HepG2 (cell line): ENCODE results near the gene DPEP3. TPM values are rescaled to one million over a fixed set of nuclear protein-coding genes. Genes with fewer than 3 reads are reported as not detected.

Experiments used
- CENPX ChIP-seq: sonication (generic); formaldehyde crosslinking; IDR thresholded peaks from 2 replicates; pipeline ENCODE4 v1.9.0; 2021; ENCODE audit warnings: mild to moderate bottlenecking, missing genetic modification reagents, moderate library complexity
- CHCHD3 ChIP-seq: sonication (generic); formaldehyde crosslinking; IDR thresholded peaks from 2 replicates; pipeline ENCODE4 v1.8.0; 2022; ENCODE audit warnings: mild to moderate bottlenecking, missing genetic modification reagents, moderate library complexity
- GATAD2A ChIP-seq: IDR thresholded peaks from 2 replicates; pipeline ENCODE4 v1.6.1; 2016
- HBP1 ChIP-seq: IDR thresholded peaks from 2 replicates; pipeline ENCODE4 v1.6.1; 2016; ENCODE audit warnings: low read depth, control low read depth
- HNRNPH1 ChIP-seq: fragments of 200-400 bp; formaldehyde crosslinking; optimal IDR thresholded peaks from 2 replicates; pipeline ENCODE3; 2017; ENCODE audit warnings: mild to moderate bottlenecking, low read depth, low read length
- HNRNPUL1 ChIP-seq: fragments of 200-400 bp; formaldehyde crosslinking; IDR thresholded peaks from 2 replicates; pipeline ENCODE4 v1.6.1; 2017; ENCODE audit warnings: low read depth, mild to moderate bottlenecking, low read length, moderate library complexity
- MAZ ChIP-seq, 2 experiments: sonication (generic) in 1 of 2; formaldehyde crosslinking in 1 of 2; IDR thresholded peaks; 2 replicates each; pipeline versions ENCODE4 v1.5.0 to v1.6.1; 2012 to 2020; ENCODE audit warnings: low read depth in 2 of 2, mild to moderate bottlenecking in 2 of 2, borderline replicate concordance in 1 of 2, improper control_type of control experiment in 1 of 2, low read length in 1 of 2, missing genetic modification reagents in 1 of 2, moderate library complexity in 1 of 2
- MIER2 ChIP-seq: IDR thresholded peaks from 2 replicates; pipeline ENCODE4 v1.6.1; 2016; ENCODE audit warnings: missing biosample characterization, missing genetic modification reagents
- MTERF4 ChIP-seq: sonication (generic); formaldehyde crosslinking; IDR thresholded peaks from 2 replicates; pipeline ENCODE4 v1.8.0; 2023; ENCODE audit warnings: mild to moderate bottlenecking, missing genetic modification reagents
- PRMT3 ChIP-seq: sonication (generic); formaldehyde crosslinking; IDR thresholded peaks from 2 replicates; pipeline ENCODE4 v1.8.1; 2022; ENCODE audit warnings: low read depth, mild to moderate bottlenecking, moderate library complexity, missing genetic modification reagents, borderline replicate concordance
- RAD21 ChIP-seq: fragments of 450-650 bp; formaldehyde crosslinking; IDR thresholded peaks from 2 replicates; pipeline ENCODE4 v1.5.0; 2020; ENCODE audit warnings: mild to moderate bottlenecking
- RELA ChIP-seq: sonication (generic); formaldehyde crosslinking; IDR thresholded peaks from 2 replicates; pipeline ENCODE4 v1.4.0; 2020; ENCODE audit warnings: missing genetic modification reagents
- SOX13 ChIP-seq, 3 experiments: fragments of 450-650 bp in 1 of 3; sonication (generic) in 1 of 3; formaldehyde crosslinking in 1 of 3; IDR thresholded peaks in 2 of 3; conservative IDR thresholded peaks in 1 of 3; 2 replicates each; pipeline versions ENCODE4 v1.5.0 to v1.6.1; 2016 to 2020; ENCODE audit warnings: antibody characterized with exemption in 1 of 3, mild to moderate bottlenecking in 1 of 3, missing compliant biosample characterization in 1 of 3, missing genetic modification reagents in 1 of 3, moderate library complexity in 1 of 3
- TIGD3 ChIP-seq: sonication (generic); formaldehyde crosslinking; IDR thresholded peaks from 2 replicates; pipeline ENCODE4 v1.5.1; 2020; ENCODE audit warnings: mild to moderate bottlenecking, missing genetic modification reagents, borderline replicate concordance
- ZBTB2 ChIP-seq: sonication (generic); formaldehyde crosslinking; IDR thresholded peaks from 2 replicates; pipeline ENCODE4 v1.8.0; 2022; ENCODE audit warnings: low read depth, missing genetic modification reagents
- ZNF12 ChIP-seq: sonication (generic); formaldehyde crosslinking; IDR thresholded peaks from 2 replicates; pipeline ENCODE4 v1.5.0; 2020; ENCODE audit warnings: missing genetic modification reagents
- ZNF234 ChIP-seq: sonication (generic); formaldehyde crosslinking; conservative IDR thresholded peaks from 2 replicates; pipeline ENCODE4 v1.5.1; 2020; ENCODE audit warnings: mild to moderate bottlenecking, missing genetic modification reagents
- ZNF263 ChIP-seq: sonication (generic); formaldehyde crosslinking; IDR thresholded peaks from 2 replicates; pipeline ENCODE4 v1.4.0; 2020; ENCODE audit warnings: missing genetic modification reagents
- ZNF740 ChIP-seq: sonication (generic); formaldehyde crosslinking; IDR thresholded peaks from 2 replicates; pipeline ENCODE4 v1.4.0; 2020; ENCODE audit warnings: missing genetic modification reagents
- polyA plus RNA-seq, 8 experiments: library from polyadenylated mRNA; depleted of rRNA in 3 of 8; stranded (reverse) in 7 of 8; unstranded in 1 of 8; fragments of >200 nt; fragmentation: Illumina TruSeq in 4 of 8; extraction: Trizol in 4 of 8; gene quantifications; 2 replicates each; pipeline versions ENCODE4 v1.2.1 to v1.2.3, GENCODE V29; 2011 to 2016; ENCODE audit warnings: low read depth in 4 of 8, missing spikeins in 1 of 8, mixed read lengths in 1 of 8; ENCODE audit not compliant: insufficient read depth in 1 of 8
- total RNA-seq, 5 experiments: library from RNA; depleted of rRNA; stranded (reverse); fragments of >200 nt; fragmentation: Illumina TruSeq; extraction: Trizol; gene quantifications; 2 replicates each; pipeline ENCODE4 v1.2.3, GENCODE V29; 2016; ENCODE audit warnings: low read depth in 1 of 5
- TF ChIP-seq, protein P1 (sequence below): IDR thresholded peaks from 2 replicates; pipeline ENCODE4 v1.6.1; 2012; ENCODE audit warnings: low read depth, low read length, improper control_type of control experiment

Gene DPEP3
- total and polyA plus RNA-seq, 2 of the 13 experiments (the other 11 are each of a cell fraction or from before 2014, with no cell fraction given) = not detected

DNA sequence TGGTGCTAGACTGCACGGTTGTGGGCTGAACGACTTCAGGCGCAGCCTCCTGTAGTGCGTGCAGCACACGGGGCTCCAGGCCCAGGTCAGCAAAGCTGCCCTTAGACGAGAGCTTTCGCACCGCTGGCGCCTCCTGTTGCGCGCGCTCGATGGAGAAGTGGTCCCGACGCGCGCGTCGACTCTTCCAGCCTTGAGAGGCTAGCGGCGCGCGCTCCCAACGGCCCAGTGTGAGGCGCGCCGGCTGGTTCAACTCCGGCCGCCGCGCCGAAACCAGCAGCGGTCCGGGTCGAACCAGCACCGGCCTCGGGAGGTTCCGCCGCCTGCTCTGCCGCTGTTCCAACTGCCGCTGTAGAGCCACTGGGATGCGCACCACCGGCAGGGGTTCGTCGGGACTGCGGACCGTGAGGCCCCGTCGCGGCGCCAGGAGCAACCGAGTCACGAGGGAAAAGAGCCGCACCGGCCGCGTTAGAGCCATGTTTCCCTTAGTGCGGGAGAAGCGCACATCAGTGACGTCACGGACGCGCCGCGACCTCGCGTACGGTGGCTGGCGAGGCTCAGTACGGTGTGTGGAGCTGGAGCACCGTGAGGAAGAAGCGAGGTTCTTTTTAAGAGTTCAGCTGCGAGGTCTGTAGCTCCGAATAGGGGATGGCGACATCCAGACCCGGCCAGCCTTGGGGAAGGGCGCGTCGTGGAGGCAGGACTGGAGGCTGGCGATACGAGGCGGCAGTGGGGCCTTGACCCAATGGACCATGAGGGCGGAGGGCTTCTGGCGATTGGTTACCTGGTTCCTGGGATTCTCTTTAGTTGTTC is 42.6 kb upstream of the DPEP3 start, which contains the start of the genes DDX28 and DUS2 (continued):
- TF ChIP-seq ZNF740 (CRISPR knock-in tag) = no peak; the same call in 1 of the 2 replicates
- TF ChIP-seq, protein P1, sequence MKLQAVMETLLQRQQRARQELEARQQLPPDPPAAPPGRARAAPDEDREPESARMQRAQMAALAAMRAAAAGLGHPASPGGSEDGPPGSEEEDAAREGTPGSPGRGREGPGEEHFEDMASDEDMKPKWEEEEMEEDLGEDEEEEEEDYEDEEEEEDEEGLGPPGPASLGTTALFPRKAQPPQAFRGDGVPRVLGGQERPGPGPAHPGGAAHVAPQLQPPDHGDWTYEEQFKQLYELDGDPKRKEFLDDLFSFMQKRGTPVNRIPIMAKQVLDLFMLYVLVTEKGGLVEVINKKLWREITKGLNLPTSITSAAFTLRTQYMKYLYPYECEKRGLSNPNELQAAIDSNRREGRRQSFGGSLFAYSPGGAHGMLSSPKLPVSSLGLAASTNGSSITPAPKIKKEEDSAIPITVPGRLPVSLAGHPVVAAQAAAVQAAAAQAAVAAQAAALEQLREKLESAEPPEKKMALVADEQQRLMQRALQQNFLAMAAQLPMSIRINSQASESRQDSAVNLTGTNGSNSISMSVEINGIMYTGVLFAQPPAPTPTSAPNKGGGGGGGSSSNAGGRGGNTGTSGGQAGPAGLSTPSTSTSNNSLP = peak; percentile 34; the same call in 1 of the 2 replicates
- peak; percentile 85; the same call in 1 of the 2 replicates for TF ChIP-seq PRMT3 (CRISPR knock-in tag)
- TF ChIP-seq TIGD3 = 0 out of 2 replicates have a peak, but pooled peaks have one; percentile 63
- TF ChIP-seq ZNF12 (CRISPR knock-in tag) = peak; percentile 41; the same call in 1 of the 2 replicates
- no peak for TF ChIP-seq CENPX (CRISPR knock-in tag)
- TF ChIP-seq MTERF4 (CRISPR knock-in tag) = peak; percentile 86; the same call in 1 of the 2 replicates
- peak; percentile 38; the same call in 1 of the 2 replicates for TF ChIP-seq RAD21 (CRISPR knock-in tag)
- TF ChIP-seq RELA = peak; percentile 82; the same call in 1 of the 2 replicates
- TF ChIP-seq HBP1 (CRISPR knock-in tag) = peak; percentile 99
- TF ChIP-seq HNRNPUL1 = no peak
- TF ChIP-seq ZNF263 = peak; percentile 96
- no peak for TF ChIP-seq CHCHD3
- no peak for TF ChIP-seq SOX13 (IDR thresholded peaks at IDR 0.05)
- TF ChIP-seq SOX13 (CRISPR knock-in tag; conservative IDR thresholded peaks at IDR 0.05 in 1 of 2, IDR thresholded peaks at IDR 0.05 in 1 of 2) = peak in 1 of 2 experiments; percentile 59; a peak in 2 of 4 replicates
- TF ChIP-seq MAZ (IDR thresholded peaks at IDR 0.05; ENCODE audit: borderline replicate concordance, low read depth, low read length) = peak; percentile 55; the same call in 1 of the 2 replicates
- peak; percentile 79 for TF ChIP-seq MAZ (CRISPR knock-in tag; IDR thresholded peaks at IDR 0.05; ENCODE audit: low read depth)
- peak; percentile 75; the same call in 1 of the 2 replicates for TF ChIP-seq GATAD2A (CRISPR knock-in tag)
- TF ChIP-seq ZNF234 (CRISPR knock-in tag) = no peak; the same call in 1 of the 2 replicates
- no peak for TF ChIP-seq HNRNPH1
- TF ChIP-seq ZBTB2 (CRISPR knock-in tag) = peak; percentile 59
- TF ChIP-seq MIER2 (CRISPR knock-in tag) = peak; percentile 34
